Peyer's patch (tissue), 4 donors: ENCODE data around the gene PPP1R37.
A peak's percentile ranks its signal among the peaks of the same experiment; 100 is the strongest.

ENCODE experiments used
- POLR2A ChIP-seq, 2 donors: fragments of 450-650 bp; IDR thresholded peaks; one replicate each; pipeline ENCODE4 v1.5.1; 2017; ENCODE audit warnings: antibody characterized with exemption in 2 of 2, mild to moderate bottlenecking in 2 of 2, moderate library complexity in 2 of 2
- TF ChIP-seq, protein P1 (sequence below), 6 experiments: fragments of 450-650 bp in 4 of 6; fragments of 200-600 bp in 2 of 6; sonication (generic) in 1 of 6; IDR thresholded peaks; one replicate each; pipeline ENCODE4 v1.5.1; 2017 to 2019; ENCODE audit warnings: antibody characterized with exemption in 6 of 6, mild to moderate bottlenecking in 3 of 6, moderate library complexity in 1 of 6

DNA sequence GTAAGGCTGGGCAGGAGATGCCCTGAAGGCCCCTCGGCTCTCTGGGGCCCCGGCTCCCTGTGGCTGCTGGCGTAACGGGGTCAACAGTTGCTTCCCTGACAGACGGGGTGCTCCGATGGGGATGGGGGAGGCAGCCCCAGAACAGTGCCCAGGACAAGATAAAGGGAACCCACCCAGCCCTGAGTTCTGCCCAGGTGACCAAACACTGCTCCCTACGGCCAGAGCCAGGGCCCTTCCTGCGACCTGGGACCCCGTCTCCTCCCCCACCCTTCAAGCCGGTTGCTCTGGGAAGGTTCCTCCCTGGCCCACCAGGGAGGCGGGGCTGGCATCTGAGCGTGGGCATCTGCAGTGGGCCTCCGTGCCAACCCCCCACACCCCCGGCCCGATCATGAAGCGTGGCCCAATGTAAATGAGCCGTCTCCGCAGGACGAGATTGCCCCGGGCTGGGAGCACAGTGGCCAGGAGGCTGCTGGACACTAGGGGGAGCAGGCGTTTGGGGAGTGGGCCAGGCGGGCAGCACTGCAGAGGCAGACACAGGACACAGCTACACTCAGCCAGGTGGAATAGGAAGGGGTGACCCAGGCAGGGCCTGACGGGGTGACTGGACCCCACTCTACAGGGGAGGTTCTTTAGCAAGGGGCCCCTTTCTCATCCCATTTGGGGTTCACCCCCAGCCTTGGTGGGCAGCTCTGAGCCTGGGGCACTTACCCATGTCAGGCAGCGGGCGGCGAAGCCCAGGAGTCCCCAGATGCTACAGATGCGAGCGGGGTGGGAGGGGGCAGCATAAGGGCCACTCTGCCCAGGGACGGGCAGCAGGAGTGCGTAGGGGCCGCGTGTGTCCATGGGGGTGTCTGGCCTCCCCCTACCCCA lies 69.0 kb downstream of the PPP1R37 start:
- TF ChIP-seq, protein P1, sequence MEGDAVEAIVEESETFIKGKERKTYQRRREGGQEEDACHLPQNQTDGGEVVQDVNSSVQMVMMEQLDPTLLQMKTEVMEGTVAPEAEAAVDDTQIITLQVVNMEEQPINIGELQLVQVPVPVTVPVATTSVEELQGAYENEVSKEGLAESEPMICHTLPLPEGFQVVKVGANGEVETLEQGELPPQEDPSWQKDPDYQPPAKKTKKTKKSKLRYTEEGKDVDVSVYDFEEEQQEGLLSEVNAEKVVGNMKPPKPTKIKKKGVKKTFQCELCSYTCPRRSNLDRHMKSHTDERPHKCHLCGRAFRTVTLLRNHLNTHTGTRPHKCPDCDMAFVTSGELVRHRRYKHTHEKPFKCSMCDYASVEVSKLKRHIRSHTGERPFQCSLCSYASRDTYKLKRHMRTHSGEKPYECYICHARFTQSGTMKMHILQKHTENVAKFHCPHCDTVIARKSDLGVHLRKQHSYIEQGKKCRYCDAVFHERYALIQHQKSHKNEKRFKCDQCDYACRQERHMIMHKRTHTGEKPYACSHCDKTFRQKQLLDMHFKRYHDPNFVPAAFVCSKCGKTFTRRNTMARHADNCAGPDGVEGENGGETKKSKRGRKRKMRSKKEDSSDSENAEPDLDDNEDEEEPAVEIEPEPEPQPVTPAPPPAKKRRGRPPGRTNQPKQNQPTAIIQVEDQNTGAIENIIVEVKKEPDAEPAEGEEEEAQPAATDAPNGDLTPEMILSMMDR (IDR thresholded peaks at IDR 0.05) = peak in 3 of 6 experiments; percentile 16 to 23 (median 18)
- TF ChIP-seq POLR2A (IDR thresholded peaks at IDR 0.05) = no peak
